GM21723 (cell line): Measurements from ENCODE around the gene CEP85L.

Source experiments
- ATAC-seq: cut with Tn5 transposase; IDR thresholded peaks from one replicate; pipeline ENCODE4 v1.9.1; 2021; ENCODE audit warnings: mild to moderate bottlenecking, moderate library complexity; ENCODE audit not compliant: unreplicated experiment

Gene CEP85L

GRCh38 chr6:118661831-118662230, 10.4 kb upstream of the CEP85L start:
- no peak for ATAC-seq

- no peak for ATAC-seq
Measured at GRCh38 chr6:118660218-118660569, 8.8 kb upstream of the CEP85L start.

- no peak for ATAC-seq
Measured at GRCh38 chr6:118659513-118660217, 8.3 kb upstream of the CEP85L start.

- no peak for ATAC-seq
Measured at GRCh38 chr6:118656847-118657451, 5.6 kb upstream of the CEP85L start.

- peak; percentile 0 for ATAC-seq
Measured at GRCh38 chr6:118652051-118652615, 742 bp upstream of the CEP85L start.

- ATAC-seq, result peak; percentile 44
Measured at GRCh38 chr6:118650582-118651281, 659 bp downstream of the CEP85L start.

GRCh38 chr6:118649918-118650581, 1.3 kb downstream of the CEP85L start:
- ATAC-seq, result no peak

- ATAC-seq, result no peak
Measured at GRCh38 chr6:118648866-118649554, 2.4 kb downstream of the CEP85L start.

- no peak for ATAC-seq
Measured at GRCh38 chr6:118646977-118647376, 4.4 kb downstream of the CEP85L start.

- no peak for ATAC-seq
Measured at GRCh38 chr6:118645395-118645794, 6.0 kb downstream of the CEP85L start.

- no peak for ATAC-seq
Measured at GRCh38 chr6:118644007-118644406, 7.4 kb downstream of the CEP85L start.

GRCh38 chr6:118641042-118641441, 10.3 kb downstream of the CEP85L start:
- no peak for ATAC-seq

GRCh38 chr6:118639054-118639964, 12.1 kb downstream of the CEP85L start:
- peak; percentile 89 for ATAC-seq

- no peak for ATAC-seq
Measured at GRCh38 chr6:118638288-118638687, 13.1 kb downstream of the CEP85L start.

- ATAC-seq, result no peak
Measured at GRCh38 chr6:118635909-118636735, 15.3 kb downstream of the CEP85L start.

- ATAC-seq, result no peak
Measured at GRCh38 chr6:118632359-118632758, 19.0 kb downstream of the CEP85L start.

- no peak for ATAC-seq
Measured at GRCh38 chr6:118630923-118631322, 20.5 kb downstream of the CEP85L start.

GRCh38 chr6:118630067-118630466, 21.3 kb downstream of the CEP85L start:
- ATAC-seq, result no peak

GRCh38 chr6:118627724-118628123, 23.7 kb downstream of the CEP85L start:
- ATAC-seq, result no peak
